ENCODE results near the gene TPRN. TPM values are rescaled to one million over a fixed set of nuclear protein-coding genes. Genes with fewer than 3 reads are reported as not detected.

Gene TPRN
- total and polyA plus RNA-seq, 9 of the 15 experiments (the other 6 are each of a cell fraction or from before 2014, with no cell fraction given): 0.31 to 31.9 (median 4.4) TPM

- TF ChIP-seq POLR2AphosphoS5 (IDR thresholded peaks at IDR 0.05; ENCODE audit: control insufficient read depth, insufficient read depth, low read depth, low read length) (peak; percentile 99), POLR2G (IDR thresholded peaks at IDR 0.05; ENCODE audit: low read depth, low read length) (peak; percentile 95), SREBF1 (IDR thresholded peaks at IDR 0.05; ENCODE audit: borderline replicate concordance, low read depth, low read length) (0 out of 2 replicates have a peak, but pooled peaks have one; percentile 26), CBX3 (IDR thresholded peaks at IDR 0.05; ENCODE audit: borderline replicate concordance in 1 of 2, low read length in 2 of 2) (no peak), NONO (IDR thresholded peaks at IDR 0.05; ENCODE audit: low read depth in 2 of 2, low read length in 1 of 2) (peak in 1 of 2 experiments; percentile 92; a peak in 2 of 4 replicates), POLR2A (conservative IDR thresholded peaks at IDR 0.05) (peak; percentile 100), U2AF1 (optimal IDR thresholded peaks at IDR 0.05; ENCODE audit: low read depth, low read length) (peak; percentile 72), ETV1 (tag; conservative IDR thresholded peaks at IDR 0.05; ENCODE audit: low read depth) (peak; percentile 60), RCOR1 (IDR thresholded peaks at IDR 0.05; ENCODE audit: borderline replicate concordance in 1 of 2, low read depth in 2 of 2, low read length in 2 of 2) (0 out of 4 replicates have a peak, but pooled peaks of 1 of the 2 experiments have one; percentile 31), JUND (IDR thresholded peaks at IDR 0.05; ENCODE audit: borderline replicate concordance, low read depth, low read length) (no peak), JUND (tag; IDR thresholded peaks at IDR 0.05; ENCODE audit: borderline replicate concordance, low read depth, low read length) (peak; percentile 43; the same call in 1 of the 3 replicates), ZNF282 (CRISPR knock-in tag; IDR thresholded peaks at IDR 0.05) (no peak), TFAP4 (CRISPR knock-in tag; IDR thresholded peaks at IDR 0.05; ENCODE audit: borderline replicate concordance) (peak; percentile 38), FOXM1 (IDR thresholded peaks at IDR 0.05; ENCODE audit: low read depth) (peak; percentile 100), FOXM1 (CRISPR knock-in tag; IDR thresholded peaks at IDR 0.05; ENCODE audit: low read depth) (peak; percentile 100), NFIC (IDR thresholded peaks at IDR 0.05) (peak; percentile 79), NR0B1 (IDR thresholded peaks at IDR 0.05; ENCODE audit: partially characterized antibody) (no peak), BRD9 (IDR thresholded peaks at IDR 0.05; ENCODE audit: low read depth, partially characterized antibody) (no peak), ZC3H11A (IDR thresholded peaks at IDR 0.05; ENCODE audit: low read depth, low read length) (0 out of 2 replicates have a peak, but pooled peaks have one; percentile 17), RBFOX2 (IDR thresholded peaks at IDR 0.05; ENCODE audit: low read depth, low read length) (peak; percentile 98), PREB (CRISPR knock-in tag; IDR thresholded peaks at IDR 0.05) (peak; percentile 93), ZNF41 (CRISPR knock-in tag; conservative IDR thresholded peaks at IDR 0.05) (no peak), SAP30 (IDR thresholded peaks at IDR 0.05; ENCODE audit: borderline replicate concordance, insufficient read depth, low read depth, low read length, poor library complexity, severe bottlenecking) (peak; percentile 6)
- TF ChIP-seq, protein P1, sequence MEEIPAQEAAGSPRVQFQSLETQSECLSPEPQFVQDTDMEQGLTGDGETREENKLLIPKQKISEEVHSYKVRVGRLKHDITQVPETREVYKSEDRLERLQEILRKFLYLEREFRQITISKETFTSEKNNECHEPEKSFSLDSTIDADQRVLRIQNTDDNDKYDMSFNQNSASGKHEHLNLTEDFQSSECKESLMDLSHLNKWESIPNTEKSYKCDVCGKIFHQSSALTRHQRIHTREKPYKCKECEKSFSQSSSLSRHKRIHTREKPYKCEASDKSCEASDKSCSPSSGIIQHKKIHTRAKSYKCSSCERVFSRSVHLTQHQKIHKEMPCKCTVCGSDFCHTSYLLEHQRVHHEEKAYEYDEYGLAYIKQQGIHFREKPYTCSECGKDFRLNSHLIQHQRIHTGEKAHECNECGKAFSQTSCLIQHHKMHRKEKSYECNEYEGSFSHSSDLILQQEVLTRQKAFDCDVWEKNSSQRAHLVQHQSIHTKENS (CRISPR knock-in tag; IDR thresholded peaks at IDR 0.05): no peak
Measured at GRCh38 chr9:137240841-137241489, 40.4 kb upstream of the TPRN start, which contains the start of gene TUBB4B (continued).
